Skeletal muscle satellite cell (primary cell): ENCODE results near the gene SLC38A9.

Source experiments
- H3K27me3 ChIP-seq: 2 replicates; pipeline ENCODE4 v1.7.0; 2013; ENCODE audit warnings: low read length; ENCODE audit not compliant: control insufficient read depth, insufficient read depth
- H3K36me3 ChIP-seq: 2 replicates; pipeline ENCODE4 v1.7.0; 2013; ENCODE audit warnings: mild to moderate bottlenecking, control low read depth, low read length; ENCODE audit not compliant: insufficient read depth
- H3K4me1 ChIP-seq: 2 replicates; pipeline ENCODE4 v1.7.0; 2013; ENCODE audit warnings: low read length; ENCODE audit not compliant: control insufficient read depth, insufficient read depth
- H3K4me2 ChIP-seq: 2 replicates; pipeline ENCODE4 v1.7.0; 2013; ENCODE audit warnings: mild to moderate bottlenecking, low read length
- H3K4me3 ChIP-seq: 2 replicates; pipeline ENCODE4 v1.7.0; 2013; ENCODE audit warnings: low read length
- H3K9ac ChIP-seq: 2 replicates; pipeline ENCODE4 v1.7.0; 2013; ENCODE audit warnings: mild to moderate bottlenecking, low read depth, low read length, moderate library complexity
- H3K9me3 ChIP-seq: replicated peaks from 2 replicates; pipeline ENCODE4 v1.7.0; 2013; ENCODE audit warnings: mild to moderate bottlenecking, control low read depth, low read length

Gene SLC38A9

DNA sequence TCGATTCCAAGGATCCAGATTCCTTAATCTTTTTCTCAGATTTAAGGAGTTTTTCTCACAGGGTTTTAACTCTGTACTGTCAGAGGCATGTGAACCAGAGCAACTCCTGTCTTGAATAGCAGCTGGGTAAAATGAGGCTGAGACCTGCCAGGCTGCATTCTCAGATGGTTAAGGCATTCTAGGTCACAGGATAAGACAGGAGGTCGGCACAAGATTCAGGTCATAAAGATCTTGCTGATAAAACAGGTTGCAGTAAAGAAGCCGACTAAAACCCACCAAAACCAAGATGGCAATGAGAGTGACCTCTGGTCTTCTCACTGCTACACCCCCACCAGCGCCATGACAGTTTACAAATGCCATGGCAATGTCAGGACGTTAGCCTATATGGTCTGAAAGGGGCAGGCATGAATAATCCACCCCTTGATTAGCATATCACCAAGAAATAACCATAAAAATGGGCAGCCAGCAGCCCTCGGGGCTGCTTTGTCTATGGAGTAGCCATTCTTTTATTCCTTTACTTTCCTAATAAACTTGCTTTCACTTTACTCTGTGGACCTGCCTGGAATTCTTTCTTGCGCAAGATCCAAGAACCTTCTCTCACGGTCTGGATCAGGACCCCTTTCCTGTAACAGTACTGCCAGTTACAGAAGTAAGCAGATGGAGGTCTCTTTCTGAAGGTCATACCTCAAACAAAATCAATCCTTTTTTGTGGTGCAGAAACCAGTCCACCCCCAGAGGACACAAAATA lies 87.1 kb downstream of the SLC38A9 start:
- H3K27me3 ChIP-seq: no peaks in the 10 kb centered on the region
- H3K9ac ChIP-seq: no peak overlapping the region
- H3K9me3 ChIP-seq: no peaks in the 10 kb centered on the region
- no peak overlapping the region for H3K4me3 ChIP-seq
- no peaks in the 10 kb centered on the region for H3K4me1 ChIP-seq
- H3K36me3 ChIP-seq: no peaks in the 10 kb centered on the region
- no peak overlapping the region for H3K4me2 ChIP-seq

DNA sequence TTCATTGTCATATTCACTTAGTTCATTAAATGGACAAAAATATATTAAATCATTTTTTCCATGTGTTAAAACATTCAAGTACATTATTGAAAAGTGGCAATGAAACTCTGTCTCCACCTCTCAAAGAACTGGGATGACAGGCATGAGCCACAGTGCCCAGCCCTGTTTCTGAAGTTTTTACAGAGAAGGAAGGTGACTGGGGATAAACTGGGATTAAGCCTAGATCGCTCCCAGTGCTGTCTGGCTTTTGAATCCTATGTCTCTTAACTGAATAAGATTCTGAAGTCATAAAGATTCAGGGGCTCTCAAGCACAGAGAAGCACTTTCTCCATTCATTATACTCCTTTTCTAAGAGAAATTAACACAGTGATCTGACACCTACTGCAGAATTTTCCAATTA lies 88.3 kb downstream of the SLC38A9 start:
- no peak overlapping the region for H3K9ac ChIP-seq
- H3K27me3 ChIP-seq: no peaks in the 10 kb centered on the region
- no peaks in the 10 kb centered on the region for H3K36me3 ChIP-seq
- no peak overlapping the region for H3K4me3 ChIP-seq
- no peaks in the 10 kb centered on the region for H3K9me3 ChIP-seq
- H3K4me1 ChIP-seq: no peaks in the 10 kb centered on the region
- H3K4me2 ChIP-seq: no peak overlapping the region

- Histone ChIP-seq H3K9me3 (no peaks in the 10 kb centered on the region), H3K36me3 (no peaks in the 10 kb centered on the region), H3K4me1 (no peaks in the 10 kb centered on the region), H3K27me3 (no peaks in the 10 kb centered on the region), H3K4me3 (no peak overlapping the region), H3K4me2 (no peak overlapping the region), H3K9ac (no peak overlapping the region)
These were observed 89.7 kb downstream of the SLC38A9 start for GRCh38 chr5:55622460-55622859.

DNA sequence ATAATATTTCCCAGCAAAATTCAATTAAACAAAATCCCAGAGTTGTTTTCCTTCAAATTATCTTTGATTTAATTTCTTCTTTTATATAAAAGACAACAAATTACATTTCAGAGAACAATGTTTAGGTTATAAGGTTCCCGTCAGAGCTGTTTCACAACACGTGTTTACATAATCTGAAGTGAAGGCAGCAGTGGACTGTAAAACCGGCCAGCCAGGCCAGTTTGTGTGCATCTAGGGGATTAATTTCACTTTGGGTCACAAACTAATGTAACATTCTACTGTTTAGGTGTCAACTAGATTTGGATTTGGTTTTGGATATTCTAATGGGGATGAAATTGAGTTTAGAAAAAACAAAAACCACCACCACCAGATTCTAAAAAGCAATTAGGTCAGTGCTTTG lies 90.9 kb downstream of the SLC38A9 start:
- Histone ChIP-seq H3K4me2 (no peak overlapping the region), H3K27me3 (no peaks in the 10 kb centered on the region), H3K9ac (no peak overlapping the region), H3K9me3 (no peaks in the 10 kb centered on the region), H3K4me3 (no peak overlapping the region), H3K36me3 (no peaks in the 10 kb centered on the region), H3K4me1 (no peaks in the 10 kb centered on the region)

- Histone ChIP-seq H3K9ac (no peak overlapping the region), H3K4me1 (no peaks in the 10 kb centered on the region), H3K4me3 (no peak overlapping the region), H3K27me3 (no peaks in the 10 kb centered on the region), H3K36me3 (no peaks in the 10 kb centered on the region), H3K9me3 (no peaks in the 10 kb centered on the region), H3K4me2 (no peak overlapping the region)
These were observed 91.4 kb downstream of the SLC38A9 start for GRCh38 chr5:55620766-55621160.

GRCh38 chr5:55620009-55620765 lies 91.9 kb downstream of the SLC38A9 start:
- H3K4me3 ChIP-seq: no peak overlapping the region

DNA sequence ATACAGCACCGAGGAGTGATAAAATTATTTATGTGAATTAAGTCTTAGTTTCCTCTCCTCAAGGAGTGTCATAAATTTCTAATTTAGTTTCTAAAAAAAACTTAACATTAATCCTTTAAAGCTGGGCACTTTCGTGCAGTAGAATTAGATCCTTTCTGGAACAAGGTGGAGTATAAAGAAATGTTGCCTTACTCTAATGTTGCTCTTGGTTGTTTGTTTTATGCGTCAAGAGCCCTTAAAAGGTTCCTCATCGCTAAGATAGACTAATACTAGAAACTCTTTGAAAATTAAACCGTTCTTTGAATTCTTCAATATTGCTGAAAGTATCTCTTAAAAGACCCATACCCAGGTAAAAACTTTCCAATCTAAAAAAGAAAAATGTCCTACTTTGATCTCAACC lies 93.8 kb downstream of the SLC38A9 start:
- no peak overlapping the region for H3K4me3 ChIP-seq
- H3K9ac ChIP-seq: no peak overlapping the region
- H3K36me3 ChIP-seq: no peaks in the 10 kb centered on the region
- H3K27me3 ChIP-seq: no peaks in the 10 kb centered on the region
- no peaks in the 10 kb centered on the region for H3K9me3 ChIP-seq
- no peak overlapping the region for H3K4me2 ChIP-seq
- no peaks in the 10 kb centered on the region for H3K4me1 ChIP-seq

More at GRCh38 chr5:55620009-55620765, 91.9 kb downstream of the SLC38A9 start:
- no peaks in the 10 kb centered on the region for H3K36me3 ChIP-seq
- H3K27me3 ChIP-seq: no peaks in the 10 kb centered on the region
- no peaks in the 10 kb centered on the region for H3K4me1 ChIP-seq
- no peak overlapping the region for H3K4me2 ChIP-seq
- no peaks in the 10 kb centered on the region for H3K9me3 ChIP-seq
- no peak overlapping the region for H3K9ac ChIP-seq

DNA sequence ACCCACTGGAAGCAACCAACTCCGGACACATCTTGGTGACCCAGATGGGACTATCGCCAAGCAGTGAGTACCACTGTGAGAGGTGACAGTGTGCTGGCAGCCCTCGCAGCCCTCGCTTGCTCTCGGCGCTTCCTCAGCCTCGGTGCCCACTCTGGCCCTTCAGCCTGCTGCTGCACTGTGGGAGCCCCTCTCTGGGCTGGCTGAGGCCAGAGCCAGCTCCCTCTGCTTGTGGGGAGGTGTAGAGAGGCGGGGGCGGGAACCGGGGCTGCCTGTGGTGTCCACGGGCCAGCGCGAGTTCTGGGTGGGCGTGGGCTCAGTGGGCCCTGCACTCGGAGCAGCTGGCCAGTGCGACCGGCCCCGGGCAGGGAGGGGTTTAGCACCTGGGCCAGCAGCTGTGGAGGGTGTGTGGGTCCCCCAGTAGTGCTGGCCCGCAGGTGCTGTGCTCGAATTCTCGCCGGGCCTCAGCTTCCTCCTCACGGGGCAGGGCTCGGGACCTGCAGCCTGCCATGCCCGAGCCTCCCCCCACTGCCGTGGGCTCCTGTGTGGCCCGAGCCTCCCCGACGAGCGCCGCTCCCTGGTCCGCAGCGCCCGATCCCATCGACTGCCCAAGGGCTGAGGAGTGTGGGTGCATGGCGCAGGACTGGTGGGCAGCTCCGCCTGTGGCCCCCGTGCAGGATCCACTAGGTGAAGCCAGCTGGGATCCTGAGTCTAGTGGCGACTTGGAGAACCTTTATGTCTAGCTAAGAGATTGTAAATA lies 98.8 kb downstream of the SLC38A9 start:
- H3K9me3 ChIP-seq: no peaks in the 10 kb centered on the region
- no peak overlapping the region for H3K4me2 ChIP-seq
- no peaks in the 10 kb centered on the region for H3K27me3 ChIP-seq
- no peak overlapping the region for H3K9ac ChIP-seq
- no peaks in the 10 kb centered on the region for H3K4me1 ChIP-seq
- H3K4me3 ChIP-seq: no peak overlapping the region
- H3K36me3 ChIP-seq: no peaks in the 10 kb centered on the region

DNA sequence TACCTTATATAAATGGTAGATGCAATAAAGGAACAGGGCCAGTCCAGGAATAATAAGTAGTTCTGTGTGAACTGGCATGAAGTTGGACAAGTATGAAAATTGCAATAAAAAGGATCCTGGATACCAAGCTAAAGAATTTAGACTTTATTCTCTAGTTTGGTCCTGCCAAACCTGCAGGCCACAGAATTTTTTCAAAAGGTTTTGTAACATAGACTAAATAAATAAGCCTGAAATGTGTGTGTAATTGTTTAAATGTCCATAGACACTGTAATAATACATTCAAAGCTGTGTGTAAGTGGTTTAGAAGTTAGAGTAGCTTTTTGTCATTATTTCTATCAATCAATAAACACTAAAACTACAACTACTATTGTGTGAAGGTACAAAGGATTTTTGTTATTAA lies 101.6 kb downstream of the SLC38A9 start:
- Histone ChIP-seq H3K4me1 (no peaks in the 10 kb centered on the region), H3K9ac (no peak overlapping the region), H3K4me3 (no peak overlapping the region), H3K9me3 (no peaks in the 10 kb centered on the region), H3K36me3 (no peaks in the 10 kb centered on the region), H3K27me3 (no peaks in the 10 kb centered on the region), H3K4me2 (no peak overlapping the region)

DNA sequence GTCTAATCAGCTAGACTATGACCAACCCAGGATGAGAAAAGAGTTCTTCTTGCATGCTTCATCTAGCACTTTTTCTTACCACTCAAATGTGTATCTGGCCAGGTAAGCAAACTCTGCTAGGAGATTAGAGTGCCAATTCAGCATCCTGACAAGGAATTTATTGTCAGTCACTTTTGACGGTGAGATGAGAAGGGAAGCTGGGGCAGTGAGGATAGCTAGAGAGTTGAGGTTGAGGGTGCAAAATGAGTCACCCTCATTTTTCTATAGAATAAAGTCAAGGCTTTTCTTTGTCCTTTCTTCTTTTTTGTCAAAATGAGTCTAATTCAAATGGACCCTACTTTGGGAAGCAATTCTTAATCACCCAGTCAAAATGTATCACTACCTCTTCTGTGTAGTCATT lies 102.7 kb downstream of the SLC38A9 start:
- Histone ChIP-seq H3K9ac (no peak overlapping the region), H3K36me3 (no peaks in the 10 kb centered on the region), H3K27me3 (no peaks in the 10 kb centered on the region), H3K9me3 (no peaks in the 10 kb centered on the region), H3K4me2 (no peak overlapping the region), H3K4me3 (no peak overlapping the region), H3K4me1 (peaks cover 11% of the 10 kb centered on the region)

DNA sequence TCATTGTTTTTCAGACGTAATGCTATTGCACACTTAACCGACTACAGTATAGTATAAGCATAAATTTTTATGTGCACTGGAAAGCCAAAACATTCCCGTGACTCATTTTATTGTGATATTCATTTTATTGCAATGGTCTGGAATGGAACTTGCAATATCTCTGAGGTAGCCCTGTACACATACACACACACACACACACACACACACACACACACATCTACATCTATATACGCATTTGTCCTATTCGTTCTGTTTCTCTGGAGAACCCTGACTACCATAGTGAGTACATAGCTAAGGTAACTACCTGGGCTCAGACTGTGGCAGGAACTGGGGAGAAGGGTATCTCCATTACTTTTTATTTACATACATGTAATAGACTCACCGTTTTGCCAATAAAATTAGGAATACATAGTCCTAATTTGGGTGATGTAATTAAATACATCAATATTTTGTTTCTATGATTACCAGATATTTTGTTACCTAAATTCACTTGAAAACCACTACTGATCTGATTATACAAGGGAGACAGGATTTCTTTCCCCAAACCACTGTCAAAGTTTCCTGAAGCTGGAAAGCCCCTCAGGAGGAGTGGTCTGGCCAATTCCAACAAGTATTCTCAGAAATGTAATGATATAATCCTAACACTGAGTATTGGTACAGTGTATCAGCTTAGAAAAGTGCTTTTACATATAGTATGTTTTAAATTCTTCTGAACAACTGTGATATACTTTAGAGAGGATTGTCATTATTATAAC lies 103.4 kb downstream of the SLC38A9 start:
- no peaks in the 10 kb centered on the region for H3K9me3 ChIP-seq
- no peak overlapping the region for H3K4me2 ChIP-seq
- no peaks in the 10 kb centered on the region for H3K27me3 ChIP-seq
- no peak overlapping the region for H3K9ac ChIP-seq
- H3K36me3 ChIP-seq: no peaks in the 10 kb centered on the region
- no peak overlapping the region for H3K4me3 ChIP-seq
- H3K4me1 ChIP-seq: peaks cover 17% of the 10 kb centered on the region
